Measurements from ENCODE around the gene CFAP57.

Gene CFAP57

GRCh38 chr1:43274804-43275180 is 102.7 kb downstream of the CFAP57 start:
- Histone ChIP-seq H3K36me3 (ENCODE audit: control insufficient read depth, insufficient read depth, low read length) (no peaks in the 10 kb centered on the region), H3K27me3 (replicated peaks; ENCODE audit: control insufficient read depth, insufficient read depth, low read length, poor library complexity, severe bottlenecking) (no peaks in the 10 kb centered on the region), H3K4me3 (ENCODE audit: insufficient read depth, low read depth, low read length, poor library complexity, severe bottlenecking) (peak overlapping the region; percentile 37), H3K27ac (ENCODE audit: insufficient read depth, low read length, poor library complexity, severe bottlenecking) (no peak overlapping the region), H3K9me3 (ENCODE audit: control insufficient read depth, low read length) (no peaks in the 10 kb centered on the region), H3K4me1 (ENCODE audit: control insufficient read depth, insufficient read depth, low read length, poor library complexity, severe bottlenecking) (peaks cover 8% of the 10 kb centered on the region)
- no peak for DNase-seq

GRCh38 chr1:43275826-43276620 is 103.9 kb downstream of the CFAP57 start:
- DNase-seq: no peak
- H3K27me3 ChIP-seq (replicated peaks; ENCODE audit: control insufficient read depth, insufficient read depth, low read length, poor library complexity, severe bottlenecking): no peaks in the 10 kb centered on the region
- H3K36me3 ChIP-seq (ENCODE audit: control insufficient read depth, insufficient read depth, low read length): no peaks in the 10 kb centered on the region
- H3K4me1 ChIP-seq (ENCODE audit: control insufficient read depth, insufficient read depth, low read length, poor library complexity, severe bottlenecking): peaks cover 8% of the 10 kb centered on the region
- H3K9me3 ChIP-seq (ENCODE audit: control insufficient read depth, low read length): no peaks in the 10 kb centered on the region
- H3K4me3 ChIP-seq (ENCODE audit: insufficient read depth, low read depth, low read length, poor library complexity, severe bottlenecking): no peak overlapping the region
- H3K27ac ChIP-seq (ENCODE audit: insufficient read depth, low read length, poor library complexity, severe bottlenecking): no peak overlapping the region

GRCh38 chr1:43276673-43277072 is 104.5 kb downstream of the CFAP57 start:
- Histone ChIP-seq H3K27ac (ENCODE audit: insufficient read depth, low read length, poor library complexity, severe bottlenecking) (no peak overlapping the region), H3K4me1 (ENCODE audit: control insufficient read depth, insufficient read depth, low read length, poor library complexity, severe bottlenecking) (peaks cover 8% of the 10 kb centered on the region), H3K9me3 (ENCODE audit: control insufficient read depth, low read length) (no peaks in the 10 kb centered on the region), H3K4me3 (ENCODE audit: insufficient read depth, low read depth, low read length, poor library complexity, severe bottlenecking) (no peak overlapping the region), H3K36me3 (ENCODE audit: control insufficient read depth, insufficient read depth, low read length) (no peaks in the 10 kb centered on the region), H3K27me3 (replicated peaks; ENCODE audit: control insufficient read depth, insufficient read depth, low read length, poor library complexity, severe bottlenecking) (no peaks in the 10 kb centered on the region)
- DNase-seq: no peak

- Histone ChIP-seq H3K27me3 (replicated peaks; ENCODE audit: control insufficient read depth, insufficient read depth, low read length, poor library complexity, severe bottlenecking) (no peaks in the 10 kb centered on the region), H3K9me3 (ENCODE audit: control insufficient read depth, low read length) (no peaks in the 10 kb centered on the region), H3K27ac (ENCODE audit: insufficient read depth, low read length, poor library complexity, severe bottlenecking) (no peak overlapping the region), H3K4me3 (ENCODE audit: insufficient read depth, low read depth, low read length, poor library complexity, severe bottlenecking) (no peak overlapping the region), H3K4me1 (ENCODE audit: control insufficient read depth, insufficient read depth, low read length, poor library complexity, severe bottlenecking) (peaks cover 8% of the 10 kb centered on the region), H3K36me3 (ENCODE audit: control insufficient read depth, insufficient read depth, low read length) (no peaks in the 10 kb centered on the region)
- no peak for DNase-seq
Measured at GRCh38 chr1:43277116-43277876, 105.2 kb downstream of the CFAP57 start.

- DNase-seq: no peak
- no peaks in the 10 kb centered on the region for H3K9me3 ChIP-seq (ENCODE audit: control insufficient read depth, low read length)
- no peaks in the 10 kb centered on the region for H3K36me3 ChIP-seq (ENCODE audit: control insufficient read depth, insufficient read depth, low read length)
- peaks cover 6% of the 10 kb centered on the region for H3K4me1 ChIP-seq (ENCODE audit: control insufficient read depth, insufficient read depth, low read length, poor library complexity, severe bottlenecking)
- H3K27ac ChIP-seq (ENCODE audit: insufficient read depth, low read length, poor library complexity, severe bottlenecking): no peak overlapping the region
- no peak overlapping the region for H3K4me3 ChIP-seq (ENCODE audit: insufficient read depth, low read depth, low read length, poor library complexity, severe bottlenecking)
- no peaks in the 10 kb centered on the region for H3K27me3 ChIP-seq (replicated peaks; ENCODE audit: control insufficient read depth, insufficient read depth, low read length, poor library complexity, severe bottlenecking)
Measured at GRCh38 chr1:43279161-43279560, 107.0 kb downstream of the CFAP57 start.

- no peak for DNase-seq
- Histone ChIP-seq H3K36me3 (ENCODE audit: control insufficient read depth, insufficient read depth, low read length) (no peaks in the 10 kb centered on the region), H3K4me3 (ENCODE audit: insufficient read depth, low read depth, low read length, poor library complexity, severe bottlenecking) (no peak overlapping the region), H3K9me3 (ENCODE audit: control insufficient read depth, low read length) (no peaks in the 10 kb centered on the region), H3K27me3 (replicated peaks; ENCODE audit: control insufficient read depth, insufficient read depth, low read length, poor library complexity, severe bottlenecking) (no peaks in the 10 kb centered on the region), H3K4me1 (ENCODE audit: control insufficient read depth, insufficient read depth, low read length, poor library complexity, severe bottlenecking) (peaks cover under 1% of the 10 kb centered on the region), H3K27ac (ENCODE audit: insufficient read depth, low read length, poor library complexity, severe bottlenecking) (no peak overlapping the region)
Measured at GRCh38 chr1:43279666-43280065, 107.5 kb downstream of the CFAP57 start.

GRCh38 chr1:43280692-43281091 is 108.6 kb downstream of the CFAP57 start:
- no peak overlapping the region for H3K27ac ChIP-seq (ENCODE audit: insufficient read depth, low read length, poor library complexity, severe bottlenecking)
- no peak overlapping the region for H3K4me3 ChIP-seq (ENCODE audit: insufficient read depth, low read depth, low read length, poor library complexity, severe bottlenecking)
- DNase-seq: no peak
- H3K36me3 ChIP-seq (ENCODE audit: control insufficient read depth, insufficient read depth, low read length): no peaks in the 10 kb centered on the region
- H3K27me3 ChIP-seq (replicated peaks; ENCODE audit: control insufficient read depth, insufficient read depth, low read length, poor library complexity, severe bottlenecking): no peaks in the 10 kb centered on the region
- H3K4me1 ChIP-seq (ENCODE audit: control insufficient read depth, insufficient read depth, low read length, poor library complexity, severe bottlenecking): no peaks in the 10 kb centered on the region
- no peaks in the 10 kb centered on the region for H3K9me3 ChIP-seq (ENCODE audit: control insufficient read depth, low read length)

GRCh38 chr1:43282220-43283195 is 110.4 kb downstream of the CFAP57 start:
- no peaks in the 10 kb centered on the region for H3K36me3 ChIP-seq (ENCODE audit: control insufficient read depth, insufficient read depth, low read length)
- H3K27ac ChIP-seq (ENCODE audit: insufficient read depth, low read length, poor library complexity, severe bottlenecking): no peak overlapping the region
- H3K9me3 ChIP-seq (ENCODE audit: control insufficient read depth, low read length): no peaks in the 10 kb centered on the region
- DNase-seq: no peak
- no peak overlapping the region for H3K4me3 ChIP-seq (ENCODE audit: insufficient read depth, low read depth, low read length, poor library complexity, severe bottlenecking)
- no peaks in the 10 kb centered on the region for H3K27me3 ChIP-seq (replicated peaks; ENCODE audit: control insufficient read depth, insufficient read depth, low read length, poor library complexity, severe bottlenecking)
- H3K4me1 ChIP-seq (ENCODE audit: control insufficient read depth, insufficient read depth, low read length, poor library complexity, severe bottlenecking): no peaks in the 10 kb centered on the region

- H3K27me3 ChIP-seq (replicated peaks; ENCODE audit: control insufficient read depth, insufficient read depth, low read length, poor library complexity, severe bottlenecking): no peaks in the 10 kb centered on the region
- H3K36me3 ChIP-seq (ENCODE audit: control insufficient read depth, insufficient read depth, low read length): no peaks in the 10 kb centered on the region
- H3K27ac ChIP-seq (ENCODE audit: insufficient read depth, low read length, poor library complexity, severe bottlenecking): no peak overlapping the region
- no peaks in the 10 kb centered on the region for H3K9me3 ChIP-seq (ENCODE audit: control insufficient read depth, low read length)
- DNase-seq: no peak
- no peak overlapping the region for H3K4me3 ChIP-seq (ENCODE audit: insufficient read depth, low read depth, low read length, poor library complexity, severe bottlenecking)
- H3K4me1 ChIP-seq (ENCODE audit: control insufficient read depth, insufficient read depth, low read length, poor library complexity, severe bottlenecking): no peaks in the 10 kb centered on the region
Measured at GRCh38 chr1:43284065-43284464, 111.9 kb downstream of the CFAP57 start.

Data from effector memory CD4-positive, alpha-beta T cell (primary cell).